ENCODE data around the gene SLC8B1. TPM values are rescaled to one million over a fixed set of nuclear protein-coding genes. Genes with fewer than 3 reads are reported as not detected.

Gene SLC8B1
- total RNA-seq, 1 donor from 2014 or later, result 45.6 TPM

GRCh38 chr12:113351089-113351488 lies 16.2 kb upstream of the SLC8B1 start:
- H3K9me3 Mint-ChIP-seq (ENCODE audit: unreplicated experiment), result no peaks in the 10 kb centered on the region
- no peaks in the 10 kb centered on the region for H3K36me3 Mint-ChIP-seq (ENCODE audit: unreplicated experiment)
- TF ChIP-seq, protein P1, sequence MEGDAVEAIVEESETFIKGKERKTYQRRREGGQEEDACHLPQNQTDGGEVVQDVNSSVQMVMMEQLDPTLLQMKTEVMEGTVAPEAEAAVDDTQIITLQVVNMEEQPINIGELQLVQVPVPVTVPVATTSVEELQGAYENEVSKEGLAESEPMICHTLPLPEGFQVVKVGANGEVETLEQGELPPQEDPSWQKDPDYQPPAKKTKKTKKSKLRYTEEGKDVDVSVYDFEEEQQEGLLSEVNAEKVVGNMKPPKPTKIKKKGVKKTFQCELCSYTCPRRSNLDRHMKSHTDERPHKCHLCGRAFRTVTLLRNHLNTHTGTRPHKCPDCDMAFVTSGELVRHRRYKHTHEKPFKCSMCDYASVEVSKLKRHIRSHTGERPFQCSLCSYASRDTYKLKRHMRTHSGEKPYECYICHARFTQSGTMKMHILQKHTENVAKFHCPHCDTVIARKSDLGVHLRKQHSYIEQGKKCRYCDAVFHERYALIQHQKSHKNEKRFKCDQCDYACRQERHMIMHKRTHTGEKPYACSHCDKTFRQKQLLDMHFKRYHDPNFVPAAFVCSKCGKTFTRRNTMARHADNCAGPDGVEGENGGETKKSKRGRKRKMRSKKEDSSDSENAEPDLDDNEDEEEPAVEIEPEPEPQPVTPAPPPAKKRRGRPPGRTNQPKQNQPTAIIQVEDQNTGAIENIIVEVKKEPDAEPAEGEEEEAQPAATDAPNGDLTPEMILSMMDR (IDR thresholded peaks at IDR 0.05), result no peak
- H3K27ac Mint-ChIP-seq (ENCODE audit: unreplicated experiment), result no peak overlapping the region
- DNase-seq (ENCODE audit: extremely low spot score, unreplicated experiment), result no peak
- no peaks in the 10 kb centered on the region for H3K4me1 Mint-ChIP-seq (ENCODE audit: unreplicated experiment)
- peaks cover 7% of the 10 kb centered on the region for H3K27me3 Mint-ChIP-seq (ENCODE audit: unreplicated experiment)
- H3K4me3 Mint-ChIP-seq (ENCODE audit: unreplicated experiment), result no peak overlapping the region

GRCh38 chr12:113348849-113349536 lies 14.1 kb upstream of the SLC8B1 start:
- Mint-ChIP-seq H3K4me3 (ENCODE audit: unreplicated experiment) (no peak overlapping the region), H3K27ac (ENCODE audit: unreplicated experiment) (no peak overlapping the region), H3K4me1 (ENCODE audit: unreplicated experiment) (no peaks in the 10 kb centered on the region), H3K9me3 (ENCODE audit: unreplicated experiment) (no peaks in the 10 kb centered on the region), H3K27me3 (ENCODE audit: unreplicated experiment) (peaks cover 7% of the 10 kb centered on the region), H3K36me3 (ENCODE audit: unreplicated experiment) (no peaks in the 10 kb centered on the region)
- TF ChIP-seq, protein P1 (IDR thresholded peaks at IDR 0.05), result no peak
- DNase-seq (ENCODE audit: extremely low spot score, unreplicated experiment), result no peak

DNA sequence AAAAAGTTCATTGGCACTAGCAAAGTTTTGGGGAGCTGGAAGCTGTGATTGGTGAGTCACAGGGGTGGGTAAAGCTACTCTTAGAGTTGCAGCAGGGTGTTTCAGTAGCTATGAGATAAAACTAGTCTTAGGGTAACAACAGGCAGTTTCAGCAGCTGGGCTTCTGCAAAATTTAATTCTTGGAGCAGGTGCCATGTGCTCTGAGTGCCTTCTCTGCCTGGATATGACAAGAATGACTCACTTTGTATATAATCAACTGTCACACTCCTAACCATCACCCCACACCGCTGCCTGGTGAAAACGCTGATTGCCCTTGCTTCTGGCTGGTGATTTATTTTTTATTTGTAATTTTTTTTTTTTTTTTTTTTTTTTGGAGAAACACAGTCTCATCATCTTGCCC lies 13.0 kb upstream of the SLC8B1 start:
- TF ChIP-seq, protein P1 (IDR thresholded peaks at IDR 0.05), result no peak
- Mint-ChIP-seq H3K4me1 (ENCODE audit: unreplicated experiment) (no peaks in the 10 kb centered on the region), H3K4me3 (ENCODE audit: unreplicated experiment) (no peak overlapping the region), H3K27ac (ENCODE audit: unreplicated experiment) (no peak overlapping the region), H3K9me3 (ENCODE audit: unreplicated experiment) (no peaks in the 10 kb centered on the region), H3K27me3 (ENCODE audit: unreplicated experiment) (peaks cover 4% of the 10 kb centered on the region), H3K36me3 (ENCODE audit: unreplicated experiment) (no peaks in the 10 kb centered on the region)
- no peak for DNase-seq (ENCODE audit: extremely low spot score, unreplicated experiment)

DNA sequence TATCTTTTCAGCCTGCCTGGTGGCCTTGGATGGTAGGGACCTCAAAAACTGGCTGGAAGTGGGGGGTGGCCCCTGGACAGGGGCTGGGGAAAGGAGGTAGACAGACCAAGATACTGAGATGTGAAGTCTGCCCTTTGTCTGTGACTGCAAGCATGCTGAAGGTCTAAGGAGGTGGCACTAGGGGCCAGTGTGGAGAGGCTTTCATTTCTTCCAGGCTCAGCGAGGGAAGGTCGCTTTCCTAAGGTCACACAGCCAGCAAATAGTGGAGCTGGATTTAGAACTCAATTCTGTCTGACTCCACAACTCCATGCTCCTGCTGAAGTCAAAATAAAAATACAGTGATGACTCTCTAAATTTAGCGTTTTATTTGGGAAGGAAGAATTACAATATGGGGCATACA lies 12.2 kb upstream of the SLC8B1 start:
- no peak overlapping the region for H3K27ac Mint-ChIP-seq (ENCODE audit: unreplicated experiment)
- peaks cover 2% of the 10 kb centered on the region for H3K27me3 Mint-ChIP-seq (ENCODE audit: unreplicated experiment)
- no peaks in the 10 kb centered on the region for H3K9me3 Mint-ChIP-seq (ENCODE audit: unreplicated experiment)
- H3K4me3 Mint-ChIP-seq (ENCODE audit: unreplicated experiment), result no peak overlapping the region
- TF ChIP-seq, protein P1 (IDR thresholded peaks at IDR 0.05), result no peak
- no peaks in the 10 kb centered on the region for H3K36me3 Mint-ChIP-seq (ENCODE audit: unreplicated experiment)
- H3K4me1 Mint-ChIP-seq (ENCODE audit: unreplicated experiment), result no peaks in the 10 kb centered on the region
- DNase-seq (ENCODE audit: extremely low spot score, unreplicated experiment), result no peak

DNA sequence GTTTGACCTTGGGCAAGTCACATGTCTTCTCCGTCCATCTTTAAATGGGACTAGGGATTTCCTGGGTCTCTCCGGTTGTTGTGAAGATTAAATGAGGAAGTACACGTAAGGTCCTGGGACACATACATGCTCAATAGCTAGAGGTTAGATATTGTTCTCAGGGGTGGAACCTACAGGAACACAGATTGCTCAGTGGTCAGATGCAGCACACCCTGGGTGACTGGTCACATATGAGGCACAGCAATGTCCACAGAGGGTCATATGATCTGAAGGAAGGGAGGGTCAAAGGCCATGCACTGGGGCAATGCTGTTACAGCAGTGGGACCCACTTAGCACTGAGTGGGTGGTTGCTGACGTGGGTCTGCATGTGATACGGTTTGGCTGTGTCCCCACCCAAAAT lies 11.4 kb upstream of the SLC8B1 start:
- Mint-ChIP-seq H3K9me3 (ENCODE audit: unreplicated experiment) (no peaks in the 10 kb centered on the region), H3K36me3 (ENCODE audit: unreplicated experiment) (no peaks in the 10 kb centered on the region), H3K4me1 (ENCODE audit: unreplicated experiment) (no peaks in the 10 kb centered on the region), H3K4me3 (ENCODE audit: unreplicated experiment) (no peak overlapping the region), H3K27me3 (ENCODE audit: unreplicated experiment) (peaks cover 4% of the 10 kb centered on the region), H3K27ac (ENCODE audit: unreplicated experiment) (no peak overlapping the region)
- DNase-seq (ENCODE audit: extremely low spot score, unreplicated experiment), result no peak
- TF ChIP-seq, protein P1 (IDR thresholded peaks at IDR 0.05), result no peak

Measured in osteocyte (in vitro differentiated cells).